Iris pigment epithelial cell (primary cell): Measurements from ENCODE around the gene SACS.

Source experiments
- DNase-seq: peaks from one replicate; pipeline ENCODE4 v3.0.0-alpha.2; 2011; ENCODE audit warnings: low read depth

The SACS gene

DNA sequence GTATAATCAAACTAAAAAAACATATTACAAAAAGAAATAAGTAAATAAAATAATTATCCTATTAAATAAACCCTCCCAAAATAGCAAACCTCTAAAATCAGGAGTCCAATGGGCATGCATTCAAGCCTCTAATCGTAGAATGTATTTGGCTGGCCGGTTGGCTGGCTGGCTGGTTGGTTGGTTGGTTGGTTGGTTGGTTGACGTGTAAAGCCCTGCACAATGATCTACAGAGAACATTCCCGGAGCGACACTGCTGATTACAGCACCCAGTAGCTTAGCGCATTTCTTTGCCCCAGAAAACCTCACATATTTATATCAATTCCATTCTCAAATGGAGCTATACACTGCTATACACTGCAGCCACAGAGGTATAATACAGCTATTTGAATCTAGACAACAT, 65.6 kb downstream of the SACS start:
- DNase-seq, result no peak

DNA sequence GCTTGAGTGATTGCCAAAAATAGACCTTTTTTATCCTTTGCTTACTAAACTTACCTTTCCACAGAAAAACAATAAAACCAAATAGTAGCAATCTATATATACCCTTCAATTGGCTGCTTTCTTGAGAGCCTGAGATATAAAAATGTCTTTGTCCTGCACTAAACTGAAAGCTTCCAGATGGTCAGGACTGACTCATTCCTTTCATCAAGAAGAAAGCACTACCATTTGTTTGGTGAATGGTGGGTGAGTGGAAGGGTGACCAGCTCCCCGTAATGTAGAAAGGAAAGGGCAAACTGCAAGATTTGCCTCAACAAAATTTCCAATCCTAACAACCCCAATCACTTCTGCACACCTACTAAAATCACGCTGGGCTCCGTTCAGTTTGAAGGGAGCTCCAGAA, 67.8 kb downstream of the SACS start:
- DNase-seq, result no peak

DNA sequence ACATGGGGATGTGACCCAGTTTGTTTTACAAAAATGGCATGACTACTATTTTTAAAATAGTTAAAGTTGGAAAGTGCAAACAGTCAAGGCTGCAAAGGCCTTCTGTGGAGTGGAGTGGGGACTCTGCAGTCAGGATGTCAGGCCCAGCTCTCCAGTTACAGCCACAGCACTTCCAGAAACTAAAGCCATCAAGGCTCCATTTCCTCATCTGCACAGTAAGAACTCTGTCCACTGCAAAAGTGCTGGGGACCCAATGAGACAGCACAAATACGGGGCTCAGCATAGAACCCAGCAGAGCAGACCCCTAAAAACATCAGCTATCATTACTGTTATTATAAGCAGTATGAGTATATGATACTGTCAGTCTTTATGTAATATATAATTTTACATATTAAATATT, 73.6 kb downstream of the SACS start:
- DNase-seq, result no peak

GRCh38 chr13:23357349-23357748, 76.2 kb downstream of the SACS start:
- no peak for DNase-seq

- DNase-seq, result no peak
Measured at GRCh38 chr13:23356368-23356767, 77.1 kb downstream of the SACS start.

GRCh38 chr13:23354520-23354919, 79.0 kb downstream of the SACS start:
- no peak for DNase-seq

DNA sequence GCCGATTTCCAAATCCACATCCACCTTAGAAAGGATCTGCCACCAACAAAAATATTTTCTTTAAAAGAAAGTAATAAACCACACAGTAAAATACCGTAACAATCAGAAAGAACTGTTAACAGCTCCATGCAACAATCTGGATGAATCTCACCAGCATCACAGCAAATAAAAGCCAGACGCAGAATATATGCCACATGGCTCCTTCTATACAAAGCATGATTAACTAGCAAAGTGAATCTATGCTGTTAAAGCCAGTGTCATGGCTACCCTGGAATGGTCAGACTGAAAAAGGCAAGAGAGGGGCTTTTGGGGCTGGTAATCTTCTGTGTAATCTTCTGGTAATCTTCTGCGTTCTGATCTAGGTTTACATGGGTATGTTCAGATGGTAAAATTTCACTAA, 81.3 kb downstream of the SACS start:
- no peak for DNase-seq

- DNase-seq, result no peak
Measured at GRCh38 chr13:23350009-23350408, 83.5 kb downstream of the SACS start.

GRCh38 chr13:23349161-23349897, 84.2 kb downstream of the SACS start:
- no peak for DNase-seq

DNA sequence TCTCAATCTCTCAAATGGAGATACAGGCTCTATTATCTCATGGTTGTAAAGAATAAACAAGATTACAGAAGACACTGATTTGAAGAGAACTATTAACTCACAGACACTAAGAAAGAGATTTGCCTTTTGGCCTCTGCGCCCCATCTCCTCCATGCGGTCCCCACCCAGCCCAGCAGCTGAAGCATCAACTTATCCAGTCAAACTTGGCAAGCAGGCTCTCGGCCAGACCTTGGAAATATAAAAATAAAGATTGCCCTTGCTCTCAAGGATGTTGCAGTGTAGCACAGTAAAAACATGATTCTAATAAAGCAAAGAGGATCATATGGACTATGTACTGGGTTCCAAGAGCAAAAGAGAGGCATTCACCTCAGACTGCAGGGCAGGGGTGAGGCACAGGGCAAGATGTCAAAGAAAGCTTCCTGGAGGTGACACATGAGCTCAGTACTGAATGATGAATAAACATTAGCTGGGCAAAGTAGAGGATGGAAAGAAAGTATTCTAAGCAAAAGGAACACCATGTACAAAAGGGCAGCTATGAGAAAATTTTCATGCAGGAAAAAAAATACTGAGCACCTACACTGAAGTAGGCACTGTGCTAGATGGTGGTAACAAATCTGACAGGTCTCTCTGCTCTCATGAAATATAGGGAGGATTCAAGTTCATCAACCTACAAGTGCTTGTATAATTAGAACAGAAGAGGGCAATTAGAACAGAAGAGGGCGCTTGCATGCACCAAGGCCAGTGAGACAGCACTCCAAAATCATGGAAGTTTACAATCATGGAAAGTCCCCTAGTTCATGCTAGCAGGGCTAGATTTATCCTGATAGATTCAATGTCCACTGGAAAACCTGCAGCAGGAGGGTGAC, 85.0 kb downstream of the SACS start:
- peak; percentile 28 for DNase-seq

- no peak for DNase-seq
Measured at GRCh38 chr13:23347601-23348000, 85.9 kb downstream of the SACS start.

DNA sequence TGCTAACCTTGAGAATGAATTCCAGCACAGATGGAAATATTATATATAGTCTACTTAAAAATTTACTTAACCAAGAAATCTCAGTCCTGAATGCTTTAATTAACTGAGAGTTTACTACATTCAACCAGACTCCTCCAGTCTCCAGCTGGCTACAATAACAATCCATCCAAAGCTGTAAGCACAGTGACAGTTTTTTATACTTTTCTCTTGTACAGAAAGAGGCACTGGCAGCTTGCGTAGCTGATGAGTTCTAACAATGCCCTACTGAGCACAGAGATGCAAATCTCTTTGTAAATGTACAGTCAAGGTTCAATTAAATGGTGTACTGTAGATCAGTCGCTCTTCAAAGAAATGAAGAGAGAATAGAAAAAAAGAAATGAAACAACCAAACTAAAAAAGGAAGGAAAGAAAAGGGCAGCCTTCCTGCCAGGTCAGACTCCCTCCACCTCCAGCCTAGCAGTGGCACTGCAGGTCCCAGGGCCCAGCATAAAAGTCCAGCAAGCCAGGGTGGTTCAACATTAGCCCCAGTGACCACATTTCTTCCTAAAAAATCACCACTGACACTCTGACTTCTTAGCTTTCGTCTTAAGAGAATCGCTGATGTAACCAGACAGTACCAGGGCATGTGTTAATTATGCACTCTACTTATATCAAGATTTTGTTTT, 88.4 kb downstream of the SACS start:
- DNase-seq, result peak; percentile 9

GRCh38 chr13:23339225-23339624, 94.3 kb downstream of the SACS start:
- DNase-seq, result no peak

DNA sequence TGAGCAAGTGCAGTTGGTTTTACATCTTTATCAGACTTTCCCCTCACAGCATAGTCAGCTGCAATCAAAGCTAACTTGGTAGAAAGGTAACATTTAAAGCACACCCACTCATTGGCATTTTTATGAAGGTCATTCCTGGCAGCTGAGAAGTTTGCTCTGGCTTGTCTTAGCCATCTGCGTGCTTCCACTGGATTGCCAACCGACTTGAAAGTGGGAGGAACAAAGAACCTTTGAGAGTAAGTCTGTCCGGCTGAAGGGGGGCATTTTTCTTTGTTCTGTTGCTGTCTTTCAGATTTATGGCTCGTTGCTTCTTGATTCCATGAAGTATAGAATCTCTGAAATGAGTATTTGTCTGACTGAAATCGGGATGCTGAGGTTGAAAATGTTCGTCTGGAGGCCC, 103.1 kb downstream of the SACS start:
- DNase-seq, result no peak

- no peak for DNase-seq
Measured at GRCh38 chr13:23325191-23325590, 108.3 kb downstream of the SACS start.

- DNase-seq, result peak; percentile 14
Measured at GRCh38 chr13:23323946-23324709, 109.4 kb downstream of the SACS start.

DNA sequence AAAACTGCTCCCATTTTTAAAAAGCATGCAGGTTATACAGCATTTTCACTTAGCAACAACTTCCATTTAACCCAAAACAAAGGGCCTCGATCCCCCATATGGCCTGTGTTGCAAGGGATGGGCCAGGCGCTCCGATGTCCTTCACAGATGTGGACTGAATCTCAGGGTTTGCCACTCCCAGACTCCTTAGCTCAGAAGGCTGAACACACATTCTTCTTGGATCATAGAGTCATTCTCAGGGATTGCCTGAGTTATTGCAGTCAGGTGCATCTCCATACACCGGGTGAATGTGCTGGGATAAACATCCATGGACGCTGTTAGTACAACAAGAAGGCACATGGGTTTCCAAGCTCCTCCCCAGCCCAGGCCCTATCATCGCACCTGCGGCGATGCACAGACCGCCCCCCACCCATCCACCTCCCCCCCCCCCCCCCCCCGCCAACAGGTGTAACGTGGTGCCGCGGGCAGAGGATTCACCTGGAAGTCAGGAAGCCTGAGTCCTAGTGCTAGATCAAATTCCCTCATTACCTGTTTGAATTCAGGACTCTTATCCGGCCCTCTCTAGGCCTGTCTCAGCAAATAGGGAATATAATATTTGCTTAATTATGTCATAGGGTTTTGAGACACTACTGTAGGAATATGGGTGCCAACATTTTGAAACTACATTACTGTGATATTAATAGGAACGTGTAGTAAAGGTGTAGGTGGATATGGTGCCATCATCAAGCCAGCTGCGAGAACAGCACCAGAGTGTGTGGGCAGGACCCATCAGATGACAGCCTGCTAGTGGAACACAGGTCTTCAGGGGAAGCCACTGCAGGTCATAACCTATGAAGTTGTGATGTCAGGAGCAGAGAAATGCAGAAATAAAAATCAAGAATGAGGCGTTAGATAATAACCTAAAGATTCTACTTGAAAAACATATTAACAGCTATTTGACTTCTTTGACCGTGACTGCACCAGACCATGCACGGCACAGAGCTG, 110.9 kb downstream of the SACS start:
- peak; percentile 21 for DNase-seq

DNA sequence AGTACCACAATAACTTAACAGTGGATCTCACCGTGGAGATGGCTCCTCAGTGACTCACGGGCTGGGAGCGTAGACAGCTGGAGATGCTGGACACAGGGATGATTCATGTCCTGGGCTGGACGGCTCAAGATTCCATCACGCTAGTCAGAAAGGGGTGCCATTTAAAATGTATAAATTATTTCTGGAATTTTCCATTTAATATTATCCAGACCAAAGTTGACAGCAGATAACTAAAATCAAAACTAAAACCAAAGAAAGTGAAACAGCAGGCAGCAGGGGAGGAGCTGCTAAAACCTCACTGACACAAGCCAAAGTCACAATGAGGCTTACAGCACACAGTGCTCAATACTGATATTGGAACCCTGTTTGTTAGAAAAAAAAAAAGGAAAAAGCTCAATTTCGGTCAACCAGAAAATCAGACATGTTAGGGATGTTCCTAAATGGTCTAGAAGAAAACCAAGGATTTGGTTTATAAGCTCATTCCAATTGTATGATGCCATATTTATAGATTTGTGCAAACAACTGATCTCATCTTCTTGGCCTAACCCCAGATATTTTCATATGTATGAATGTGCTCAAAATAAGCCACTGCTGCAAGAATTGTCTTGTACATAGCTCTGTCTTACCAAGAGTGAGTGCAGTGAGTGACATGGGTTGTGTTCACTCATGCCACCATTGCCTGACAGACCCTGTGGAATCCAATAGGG, 111.8 kb downstream of the SACS start:
- peak; percentile 98 for DNase-seq

- DNase-seq, result no peak
Measured at GRCh38 chr13:23320926-23321534, 112.5 kb downstream of the SACS start.

- no peak for DNase-seq
Measured at GRCh38 chr13:23319883-23320224, 113.6 kb downstream of the SACS start.
